GM21528 (cell line): ENCODE results near the gene TAF15.

ENCODE experiments used
- ATAC-seq: cut with Tn5 transposase; IDR thresholded peaks from one replicate; pipeline ENCODE4 v1.9.1; 2021; ENCODE audit warnings: mild to moderate bottlenecking, moderate library complexity; ENCODE audit not compliant: unreplicated experiment, low FRiP score

TAF15 gene

DNA sequence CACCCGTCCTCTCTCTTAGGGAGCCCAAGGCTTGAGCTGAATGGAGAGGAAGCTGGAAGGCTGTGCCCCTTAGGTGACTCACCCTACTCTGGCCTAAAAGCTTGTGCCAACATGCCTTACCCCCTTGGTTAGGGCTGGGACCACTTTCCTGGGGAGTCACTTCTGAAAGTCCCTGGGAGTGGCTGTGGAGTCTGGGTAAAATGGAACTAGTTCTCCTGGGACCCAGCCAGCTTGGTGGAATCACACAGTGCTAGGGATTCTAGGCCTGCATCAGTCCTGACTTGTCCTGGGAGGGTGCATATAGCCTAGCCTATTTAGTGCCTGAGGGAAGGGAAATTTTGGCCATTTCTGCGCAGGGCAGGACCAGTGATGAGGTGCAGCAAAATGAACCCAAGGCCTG, 24.4 kb upstream of the TAF15 start:
- no peak for ATAC-seq

DNA sequence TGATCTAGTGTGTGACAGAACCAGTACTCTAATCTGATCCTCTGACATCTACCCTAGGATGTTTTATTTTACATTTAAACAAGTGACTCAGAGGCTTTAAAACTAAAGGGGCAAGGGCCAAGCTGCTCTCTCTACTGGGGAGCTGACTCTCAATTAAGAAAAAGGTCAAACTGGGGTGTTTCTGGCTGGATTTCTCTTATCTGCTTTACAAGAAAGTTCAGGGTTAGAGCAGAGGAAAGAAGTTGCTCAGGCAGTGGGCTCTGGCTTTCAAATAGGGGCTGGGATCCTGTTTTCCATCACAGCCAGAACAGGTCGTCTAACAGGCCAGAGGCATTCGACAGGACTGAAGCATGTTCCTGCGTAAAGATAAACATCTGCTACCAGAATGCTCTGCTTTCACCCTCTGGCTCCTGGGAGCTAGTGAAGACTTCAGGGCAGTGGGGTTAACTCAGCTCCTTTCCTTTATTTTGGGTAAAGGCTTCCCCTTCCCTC, 22.3 kb upstream of the TAF15 start:
- ATAC-seq = no peak

DNA sequence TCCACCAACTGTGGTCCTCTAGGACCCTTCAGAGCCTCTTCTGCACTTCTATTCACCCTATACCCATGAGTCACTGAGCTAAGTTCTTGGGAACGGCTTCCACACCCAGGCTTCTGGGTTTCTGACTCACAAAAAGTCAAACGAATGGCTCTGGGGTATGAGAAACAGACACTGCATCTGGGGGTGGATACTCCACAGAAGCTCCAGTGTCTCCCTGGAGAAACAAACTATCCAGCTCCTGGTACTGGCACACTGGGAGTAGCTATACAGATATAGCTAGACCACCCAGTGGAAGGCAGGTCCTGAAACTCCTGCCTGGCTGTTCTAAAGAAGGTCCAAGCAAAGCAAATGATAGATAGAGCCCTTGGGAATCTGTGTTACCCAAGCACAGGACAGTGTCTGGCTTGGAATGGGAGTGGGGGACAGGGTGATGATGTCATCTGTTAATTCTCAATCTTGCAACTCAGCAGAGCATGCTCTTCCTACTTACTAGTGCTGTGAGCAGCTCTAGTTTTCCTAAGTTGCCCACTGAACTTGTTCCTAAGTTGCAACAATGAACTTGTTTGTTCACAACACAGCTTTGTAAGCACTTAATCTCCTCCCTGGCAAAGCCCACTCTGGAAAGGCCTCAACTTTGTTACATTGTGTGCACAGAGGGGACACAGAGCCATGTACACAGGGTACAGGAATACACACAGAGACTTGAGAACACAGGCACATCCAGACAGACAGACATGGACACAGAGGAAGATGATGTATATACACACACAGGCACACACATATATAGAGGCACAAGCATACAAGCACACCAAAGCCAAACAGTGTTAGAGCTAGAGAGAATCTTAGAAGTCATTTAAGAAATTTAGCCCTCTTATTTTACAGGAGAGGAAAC, 20.6 kb upstream of the TAF15 start:
- ATAC-seq = no peak

DNA sequence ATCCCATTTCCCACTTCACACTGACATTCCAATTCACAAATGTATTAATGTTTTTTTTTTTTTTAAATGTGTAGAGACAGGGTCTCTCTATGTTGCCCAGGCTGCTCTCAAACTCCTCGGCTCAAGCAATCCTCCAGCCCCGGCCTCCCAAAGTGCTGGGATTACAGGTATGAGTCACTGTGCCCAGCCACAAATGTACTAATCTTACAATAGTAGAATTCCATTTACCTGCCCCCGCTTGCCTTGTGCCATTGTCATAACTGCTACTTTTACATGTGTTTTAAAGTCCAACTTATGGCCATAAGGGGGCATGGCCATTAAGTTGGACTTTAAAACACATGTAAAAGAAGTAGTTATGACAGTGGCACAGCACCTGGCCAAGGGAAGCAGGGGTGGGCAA, 18.4 kb upstream of the TAF15 start:
- no peak for ATAC-seq

DNA sequence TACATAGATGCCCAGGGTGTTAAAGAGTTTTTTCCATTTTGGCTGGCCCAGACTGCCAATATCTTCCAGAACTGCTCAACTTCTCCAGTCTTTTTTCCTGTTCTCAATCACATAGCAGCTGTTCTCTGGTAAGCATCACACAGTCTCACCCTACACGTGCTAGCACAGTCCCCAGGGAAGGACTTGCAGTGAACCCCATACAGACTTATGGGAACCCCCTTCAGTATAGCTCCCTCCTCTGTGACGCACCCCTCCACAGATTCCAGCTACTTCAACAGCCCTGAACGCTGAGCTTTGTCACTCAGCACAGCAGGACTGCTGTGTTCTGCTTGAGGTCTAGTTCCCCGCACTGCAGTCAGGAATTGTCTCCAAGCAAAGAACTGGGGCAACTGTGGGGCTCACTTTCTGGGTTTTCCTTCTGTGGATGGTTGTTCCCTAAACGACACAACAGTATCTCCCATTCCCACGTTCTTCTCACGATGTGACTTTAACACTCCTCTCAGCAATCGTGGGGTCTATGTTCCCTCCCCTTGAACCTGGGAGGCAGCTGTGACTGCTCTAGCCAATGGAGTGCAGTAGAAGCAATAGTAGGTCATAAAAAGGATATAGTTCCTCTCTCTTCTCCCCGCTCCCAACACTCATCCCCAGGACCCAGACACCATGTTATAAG, 17.5 kb upstream of the TAF15 start:
- ATAC-seq = no peak

DNA sequence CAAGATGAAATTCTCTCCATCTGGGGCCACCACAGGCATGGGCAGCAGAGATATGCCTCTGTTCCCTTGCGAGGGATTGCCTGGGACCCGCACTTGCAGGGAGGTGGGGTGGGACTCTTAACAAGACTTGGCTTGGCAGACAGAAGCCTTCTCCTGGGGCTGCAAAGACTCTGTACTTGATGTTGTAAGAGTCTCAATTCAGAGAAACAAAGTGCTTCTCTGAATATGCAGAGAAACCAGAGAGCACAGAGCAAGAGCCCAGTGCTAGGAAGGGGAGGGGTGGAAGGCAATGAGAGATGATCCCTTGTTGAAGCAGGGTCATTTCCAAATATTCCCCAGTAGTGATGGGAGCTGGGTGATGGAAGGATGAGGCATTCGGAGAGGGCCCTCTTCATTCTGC, 16.0 kb upstream of the TAF15 start:
- no peak for ATAC-seq

DNA sequence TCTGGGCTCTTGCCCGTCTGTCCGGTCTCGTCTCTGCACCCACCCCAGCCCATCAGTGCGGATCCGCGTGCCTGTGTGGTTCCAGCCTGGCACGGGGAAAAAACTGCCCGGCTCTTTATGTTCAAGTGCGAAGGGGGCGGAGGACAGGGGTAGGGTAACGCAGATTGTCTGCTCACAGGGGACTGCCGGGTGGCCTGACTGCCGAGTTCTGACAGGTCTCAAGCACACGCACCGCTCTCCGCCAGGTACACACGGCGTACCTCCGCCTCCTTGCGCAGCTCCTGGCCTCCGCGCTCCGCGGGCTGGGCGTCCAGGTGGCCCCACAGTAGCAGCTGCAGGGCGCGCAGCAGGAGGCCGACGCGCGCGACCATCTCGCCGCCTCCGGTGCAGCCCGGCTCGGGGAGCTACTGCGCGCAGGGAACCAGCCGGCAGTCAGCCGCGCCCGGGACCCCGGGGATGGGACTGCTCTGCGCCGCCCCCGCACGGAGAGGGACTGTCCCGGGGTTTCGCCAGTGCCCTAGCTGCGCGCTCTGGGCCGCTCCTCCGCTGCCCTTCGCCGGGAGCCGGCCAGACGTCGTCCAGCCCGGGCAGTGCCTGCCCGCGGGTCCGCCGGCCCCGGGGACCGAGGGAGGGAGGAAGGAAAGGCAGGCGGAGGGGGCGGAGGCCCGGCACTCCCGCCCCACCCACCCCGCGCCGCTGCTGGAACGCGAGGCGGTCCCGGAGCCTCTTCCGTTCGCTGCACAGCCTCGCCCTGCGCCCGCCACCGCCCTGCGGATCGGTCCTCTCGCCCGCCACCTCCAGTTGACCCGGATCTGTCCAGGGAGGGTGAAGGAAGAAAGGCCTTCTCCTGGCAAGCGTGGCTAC, 14.0 kb upstream of the TAF15 start, which contains the start of gene MMP28:
Gene MMP28 (minus strand): TSS at position 635 of the 864 bp plus-strand sequence. CDS start 264 bp downstream, at position 371.
- ATAC-seq = no peak

DNA sequence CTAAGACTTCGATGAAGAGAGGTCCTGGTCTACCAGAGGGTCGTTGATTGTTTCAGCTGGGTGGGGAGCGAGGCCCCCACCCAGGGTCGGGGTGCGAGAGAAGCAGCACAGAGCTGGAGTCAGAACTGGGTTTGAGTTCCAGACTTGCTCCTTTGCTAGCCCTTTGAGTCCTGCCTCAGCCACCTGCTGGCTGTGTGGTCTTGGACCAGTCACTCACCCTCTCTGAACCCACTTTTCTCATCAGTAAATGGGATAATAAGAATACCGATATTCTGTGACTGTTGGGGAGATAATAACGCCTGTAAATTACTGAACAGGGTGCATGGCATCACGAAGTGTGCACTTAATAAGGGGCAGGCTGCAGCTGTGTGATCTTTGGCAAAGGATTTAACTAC, 13.4 kb upstream of the TAF15 start:
- no peak for ATAC-seq

DNA sequence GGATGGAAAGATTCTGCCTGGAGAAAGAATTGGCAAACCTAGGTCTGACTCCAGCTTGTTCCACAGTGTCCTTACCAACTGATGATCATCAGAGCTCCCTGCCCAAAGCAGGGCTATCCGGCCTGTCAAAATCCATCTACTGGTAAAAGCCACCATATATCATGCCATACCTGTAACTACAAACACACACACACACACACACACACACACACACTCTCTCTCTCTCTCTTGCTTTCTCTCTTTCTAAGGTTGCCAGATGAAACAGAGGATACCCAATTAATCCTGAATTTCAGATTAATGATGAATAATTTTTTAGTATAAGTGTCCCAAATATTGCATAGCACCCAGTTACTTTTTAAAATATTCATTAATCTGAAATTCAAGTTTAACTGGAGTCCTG, 12.3 kb upstream of the TAF15 start:
- no peak for ATAC-seq

DNA sequence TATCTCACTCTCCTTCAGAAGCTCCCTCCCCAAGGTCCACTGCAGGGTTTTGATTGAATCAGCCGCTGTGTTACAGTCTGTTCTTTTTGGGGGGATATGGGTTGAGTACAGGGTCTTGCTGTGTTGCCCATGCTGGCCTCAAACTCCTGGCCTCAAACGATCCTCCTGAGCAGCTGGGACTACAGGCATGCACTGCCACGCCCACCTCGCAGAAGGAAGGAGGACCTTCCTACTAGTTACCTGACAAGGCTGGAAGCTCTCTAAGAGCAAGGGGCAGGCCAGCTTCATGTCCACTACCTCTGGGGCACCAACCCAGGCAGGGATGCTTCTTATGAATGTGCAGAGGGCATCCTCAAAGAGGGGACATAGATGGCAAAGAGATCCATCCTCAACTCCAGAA, 11.9 kb upstream of the TAF15 start:
- ATAC-seq = no peak

DNA sequence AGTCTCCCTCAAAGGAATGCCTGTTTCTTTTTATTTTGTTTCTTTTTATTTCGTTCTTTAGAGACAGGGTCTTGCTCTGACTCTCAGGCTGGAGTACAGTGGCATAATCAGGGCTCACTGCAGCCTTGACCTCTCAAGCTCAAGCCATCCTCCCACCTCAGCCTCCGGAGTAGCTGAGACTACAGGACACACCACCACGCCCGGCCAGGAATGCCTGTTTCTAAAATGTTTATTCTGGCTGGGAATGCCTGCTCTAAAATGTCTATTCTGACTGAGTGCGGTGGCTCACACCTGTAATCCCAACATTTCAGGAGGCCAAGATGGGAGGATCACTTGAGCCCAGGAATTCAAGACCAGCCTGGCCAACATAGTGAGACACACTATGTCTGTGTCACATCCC, 11.4 kb upstream of the TAF15 start:
- no peak for ATAC-seq

DNA sequence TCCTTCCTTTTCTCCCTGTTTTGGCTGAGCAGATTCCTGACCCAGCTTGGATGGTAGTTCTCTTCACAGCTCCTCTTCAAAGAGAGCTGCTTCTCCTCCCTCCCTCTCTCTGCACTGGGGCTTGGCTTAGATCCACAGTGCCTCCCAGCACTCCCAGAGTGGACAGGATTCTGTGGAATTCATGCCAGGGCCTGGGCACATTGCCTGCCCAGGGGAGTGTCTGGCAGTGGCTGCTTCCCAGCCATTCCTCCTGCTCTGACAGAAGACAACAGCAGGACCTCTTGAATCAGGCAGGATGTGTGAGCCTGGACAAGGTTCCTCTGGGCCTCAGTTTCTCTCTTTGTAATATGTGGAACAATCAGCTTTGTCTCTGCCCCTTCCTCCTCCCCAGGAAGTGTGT, 9.3 kb upstream of the TAF15 start:
- no peak for ATAC-seq

DNA sequence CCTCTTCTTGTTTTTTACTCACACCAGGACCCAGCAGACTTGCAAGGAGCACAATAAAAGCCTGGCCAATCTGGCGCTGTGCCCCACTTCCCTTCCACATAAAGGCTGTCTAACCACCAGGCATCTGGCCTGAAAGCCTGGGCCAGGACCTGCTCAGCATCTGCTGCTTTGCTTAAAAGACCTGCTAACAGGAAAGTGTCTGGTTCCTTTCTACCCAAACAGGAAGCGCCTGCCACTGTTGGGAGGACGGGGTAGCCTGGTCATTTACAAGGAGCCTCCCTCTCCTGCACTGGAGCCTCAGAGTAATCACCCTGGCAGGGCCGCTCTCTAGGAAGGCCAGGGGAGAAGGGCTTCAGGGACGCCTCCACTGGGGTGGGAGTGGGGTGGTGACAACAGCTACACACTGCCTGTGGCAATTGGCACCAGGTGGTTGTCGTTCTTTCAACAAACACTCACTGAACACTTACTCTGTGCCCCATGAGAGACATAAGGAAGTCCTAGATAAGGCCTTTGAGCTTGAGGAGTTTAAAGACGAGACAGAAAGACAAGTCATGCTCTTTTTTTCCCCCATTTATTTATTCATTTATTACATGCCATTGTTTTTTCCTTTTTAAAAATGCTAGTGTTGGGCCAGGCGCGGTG, 7.6 kb upstream of the TAF15 start:
- no peak for ATAC-seq

DNA sequence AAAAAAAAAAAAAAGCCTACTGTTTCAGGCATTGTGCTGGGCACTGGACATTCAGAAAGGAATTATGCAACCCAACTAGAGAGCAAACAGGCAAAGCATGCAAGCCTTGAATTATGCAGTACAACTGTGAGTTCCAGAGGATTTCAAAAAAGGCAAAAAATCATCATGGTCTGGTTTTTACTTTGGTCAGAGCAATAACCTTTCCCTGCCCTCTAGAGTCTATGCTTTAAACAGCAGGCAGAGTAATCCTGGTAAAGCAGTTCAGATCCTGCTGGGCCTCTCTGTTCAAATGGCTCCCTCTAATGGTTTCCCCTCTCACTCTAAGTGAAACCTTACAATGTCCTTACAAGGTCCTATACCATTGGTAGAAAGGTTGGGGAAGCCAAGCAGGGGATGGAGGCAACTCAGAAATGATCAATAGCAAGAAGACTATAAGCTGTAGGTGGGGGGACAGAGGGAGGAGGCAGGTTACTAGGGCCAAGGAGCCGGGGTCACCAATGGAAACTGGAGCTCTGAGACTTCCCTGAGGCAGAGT, 4.6 kb upstream of the TAF15 start:
- no peak for ATAC-seq

DNA sequence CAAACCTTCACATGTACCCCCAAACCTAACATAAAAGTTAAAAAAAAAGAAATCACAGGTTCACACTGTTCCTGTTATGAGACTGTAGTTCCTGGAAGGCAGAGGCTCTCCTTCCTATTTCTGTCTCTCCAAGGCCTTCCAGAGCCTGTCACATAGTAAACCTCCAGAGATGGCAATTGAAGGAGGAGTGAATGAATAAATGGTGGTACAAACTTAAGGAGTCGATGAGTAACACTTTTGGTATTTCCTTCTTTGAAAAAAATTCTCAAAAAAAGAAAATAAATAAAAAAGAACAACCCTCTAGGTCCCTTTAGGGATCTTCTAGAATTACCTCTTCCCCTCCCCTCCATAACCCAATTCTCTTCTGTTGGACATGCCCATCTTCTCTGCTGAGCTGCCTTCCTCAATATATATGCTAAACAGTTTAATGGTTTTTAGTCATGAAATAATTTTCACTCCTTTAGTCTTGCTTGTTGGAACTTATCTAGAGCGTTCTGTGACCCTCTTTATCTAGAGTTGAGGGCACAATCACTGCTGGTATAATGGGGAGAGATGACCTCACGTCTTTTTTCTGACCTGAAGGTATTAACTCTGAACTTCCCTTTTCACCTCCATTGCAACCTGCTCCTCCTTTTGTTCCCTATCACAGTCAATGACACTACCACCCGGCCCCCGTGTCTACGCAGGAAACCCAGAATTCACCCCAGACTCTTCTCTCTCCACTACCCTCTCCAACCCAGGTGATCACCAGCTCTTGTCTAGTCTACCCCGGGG, 1.7 kb upstream of the TAF15 start:
- no peak for ATAC-seq

DNA sequence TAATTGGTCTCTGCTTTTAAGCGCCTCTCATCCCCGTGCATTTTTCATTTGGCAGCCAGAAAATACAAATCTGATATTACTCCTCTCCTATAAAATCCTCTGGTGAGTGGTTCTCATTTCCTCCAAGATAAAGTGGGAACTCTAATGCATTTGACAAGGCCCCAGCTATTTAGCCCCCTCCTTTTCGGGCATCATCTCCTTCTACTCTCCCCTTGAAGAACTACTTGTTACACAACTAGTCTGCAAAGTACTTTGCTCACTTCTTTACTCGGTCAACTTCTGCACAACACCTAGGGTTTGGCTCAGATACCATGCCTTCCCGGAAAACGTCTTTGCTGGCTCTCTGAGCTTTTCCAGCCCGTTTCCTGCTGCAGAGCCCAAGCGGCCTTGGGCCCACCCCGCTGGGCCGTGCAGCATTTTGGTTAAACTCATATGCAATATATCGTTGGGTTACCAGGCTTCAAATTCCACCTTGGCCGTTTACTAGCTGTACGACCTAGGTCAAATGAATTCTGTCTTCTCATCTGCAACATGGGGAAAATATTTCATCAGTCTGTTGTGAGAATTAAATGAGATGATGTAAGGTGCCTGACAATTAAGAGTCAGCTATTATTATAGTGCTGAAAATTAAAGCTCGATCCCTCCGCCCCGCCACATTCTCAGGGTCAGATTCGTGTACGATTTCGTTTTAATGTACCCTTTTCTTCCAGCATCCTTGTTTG, 883 bp upstream of the TAF15 start:
- ATAC-seq = no peak

DNA sequence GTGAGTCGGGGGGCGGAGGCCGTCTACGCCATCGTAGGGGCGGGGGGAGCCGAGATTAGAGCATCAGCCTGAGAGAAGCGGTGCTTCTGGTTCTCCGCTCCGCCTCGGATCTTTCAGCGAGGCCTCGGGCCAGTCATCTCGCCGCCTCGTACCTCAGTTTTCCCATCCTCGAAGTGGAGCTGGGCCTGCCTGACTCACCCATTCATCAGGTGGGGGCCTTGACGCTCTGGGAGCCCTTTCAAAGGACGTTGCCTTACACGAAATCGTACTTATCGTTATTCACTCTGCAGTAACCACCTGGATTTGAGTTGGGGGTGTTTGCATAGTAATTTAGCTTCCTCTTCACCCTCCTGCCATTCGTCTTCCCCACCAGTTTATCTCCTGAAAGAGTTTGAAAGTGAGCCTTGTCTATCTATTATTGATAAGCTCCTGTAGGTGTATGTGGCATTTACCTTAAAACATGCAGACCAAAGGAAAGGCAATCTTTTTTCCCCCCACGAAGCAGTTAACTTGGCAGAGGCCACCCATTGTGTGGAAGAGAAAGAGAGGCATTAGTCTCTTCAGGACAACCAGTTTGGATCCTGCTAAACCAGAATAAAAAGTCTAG, 674 bp downstream of the TAF15 start:
- no peak for ATAC-seq

DNA sequence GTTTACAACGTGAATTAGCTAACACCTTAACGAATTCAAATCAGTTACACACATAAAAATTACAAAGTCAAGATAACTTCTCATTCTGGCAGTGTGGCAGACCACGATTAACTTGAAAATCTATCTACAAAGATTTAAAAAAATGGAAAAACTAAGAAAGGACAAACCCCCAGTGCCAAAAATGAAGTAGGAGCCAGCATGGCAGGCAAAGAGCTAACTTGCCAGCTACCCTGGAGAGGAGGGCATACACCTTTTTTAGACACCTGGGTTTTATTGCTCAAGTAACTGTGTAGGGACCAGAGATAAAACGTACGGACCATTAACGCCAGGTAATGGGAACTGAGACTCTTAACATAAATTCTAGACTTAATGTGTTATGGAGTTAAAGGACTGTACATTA, 2.5 kb downstream of the TAF15 start:
- ATAC-seq = no peak
